ENCODE measurements around the gene MSX1. TPM values are rescaled to one million over a fixed set of nuclear protein-coding genes. Genes with fewer than 3 reads are reported as not detected.
A peak's percentile ranks its signal among the peaks of the same experiment; 100 is the strongest.

The MSX1 gene
- 62.1 and 63.6 TPM in 2 replicates for polyA plus RNA-seq (2013)

DNA sequence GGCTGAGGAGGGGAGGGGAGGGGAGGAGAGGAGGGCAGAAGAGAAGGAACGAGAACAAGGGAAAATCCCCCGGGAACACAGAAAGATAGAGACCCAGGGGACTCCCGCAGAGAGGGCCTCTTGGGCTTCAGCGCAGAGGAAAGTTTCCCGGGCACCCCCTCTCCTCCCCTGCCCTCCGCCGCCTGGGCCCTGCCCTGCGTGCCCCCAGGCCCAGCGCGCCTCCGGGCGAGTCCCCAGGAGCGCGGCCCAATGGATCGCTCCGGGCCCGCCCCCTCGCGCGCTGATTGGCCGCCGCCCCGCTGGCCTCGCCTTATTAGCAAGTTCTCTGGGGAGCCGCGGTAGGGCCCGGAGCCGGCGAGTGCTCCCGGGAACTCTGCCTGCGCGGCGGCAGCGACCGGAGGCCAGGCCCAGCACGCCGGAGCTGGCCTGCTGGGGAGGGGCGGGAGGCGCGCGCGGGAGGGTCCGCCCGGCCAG, at the start of gene MSX1:
TSS of gene MSX1 (plus strand) at position 341 of the 474 bp plus-strand sequence. CDS start 235 bp downstream, outside the sequence.
- Histone ChIP-seq H3K79me1 (ENCODE audit: low read length) (peaks cover 14% of the 10 kb centered on the region), H4K91ac (ENCODE audit: low read depth, low read length) (peak within 1 kb of the TSS; percentile 85), H3K23ac (ENCODE audit: low read length) (no peak within 1 kb of the TSS), H3K9me3 (ENCODE audit: insufficient read depth, low read depth, low read length) (no peaks in the 10 kb centered on the region), H3K27me3 (ENCODE audit: insufficient read depth, low read length) (peaks cover 44% of the 10 kb centered on the region), H2BK120ac (ENCODE audit: insufficient read depth, low read length, poor library complexity) (peak within 1 kb of the TSS; percentile 54), H3K4me1 (ENCODE audit: control insufficient read depth in 1 of 2, insufficient read depth in 2 of 2, low read length in 2 of 2) (peaks cover 16 to 29% of the 10 kb centered on the region in 2 experiments), H3K4me3 (ENCODE audit: low read depth, low read length) (peak within 1 kb of the TSS; percentile 86), H3K4me2 (ENCODE audit: low read length) (peak within 1 kb of the TSS; percentile 72), H4K12ac (ENCODE audit: low read depth, low read length) (peak within 1 kb of the TSS; percentile 32), H2BK12ac (ENCODE audit: low read length) (peak within 1 kb of the TSS; percentile 11), H3K14ac (ENCODE audit: low read length) (peak within 1 kb of the TSS; percentile 88), H2AFZ (ENCODE audit: insufficient read depth, low read length, poor library complexity) (peak within 1 kb of the TSS; percentile 32), H3K9ac (ENCODE audit: low read length) (peak within 1 kb of the TSS; percentile 95), H3K18ac (ENCODE audit: low read length) (peak within 1 kb of the TSS; percentile 95), H3K36me3 (ENCODE audit: control insufficient read depth in 1 of 2, insufficient read depth in 2 of 2, low read length in 2 of 2) (peaks cover 18 to 19% of the 10 kb centered on the region in 2 experiments), H3K27ac (ENCODE audit: low read depth, low read length) (peak within 1 kb of the TSS; percentile 33), H4K8ac (ENCODE audit: low read depth, low read length) (peak within 1 kb of the TSS; percentile 17), H3K4ac (ENCODE audit: low read depth, low read length) (peak within 1 kb of the TSS; percentile 43), H3K79me2 (ENCODE audit: control insufficient read depth, insufficient read depth, low read length, poor library complexity) (peaks cover 4% of the 10 kb centered on the region), H2AK5ac (ENCODE audit: low read length) (peak within 1 kb of the TSS; percentile 20), H2BK5ac (ENCODE audit: low read depth, low read length, poor library complexity) (peak within 1 kb of the TSS; percentile 70)
- DNase-seq, result peak in 1 of 2 donors; percentile 32
- whole genome bisulfite sequencing (ENCODE audit: extremely low coverage, insufficient coverage, insufficient read length), result no CpG with 5 or more reads among the region's 44 CpGs

DNA sequence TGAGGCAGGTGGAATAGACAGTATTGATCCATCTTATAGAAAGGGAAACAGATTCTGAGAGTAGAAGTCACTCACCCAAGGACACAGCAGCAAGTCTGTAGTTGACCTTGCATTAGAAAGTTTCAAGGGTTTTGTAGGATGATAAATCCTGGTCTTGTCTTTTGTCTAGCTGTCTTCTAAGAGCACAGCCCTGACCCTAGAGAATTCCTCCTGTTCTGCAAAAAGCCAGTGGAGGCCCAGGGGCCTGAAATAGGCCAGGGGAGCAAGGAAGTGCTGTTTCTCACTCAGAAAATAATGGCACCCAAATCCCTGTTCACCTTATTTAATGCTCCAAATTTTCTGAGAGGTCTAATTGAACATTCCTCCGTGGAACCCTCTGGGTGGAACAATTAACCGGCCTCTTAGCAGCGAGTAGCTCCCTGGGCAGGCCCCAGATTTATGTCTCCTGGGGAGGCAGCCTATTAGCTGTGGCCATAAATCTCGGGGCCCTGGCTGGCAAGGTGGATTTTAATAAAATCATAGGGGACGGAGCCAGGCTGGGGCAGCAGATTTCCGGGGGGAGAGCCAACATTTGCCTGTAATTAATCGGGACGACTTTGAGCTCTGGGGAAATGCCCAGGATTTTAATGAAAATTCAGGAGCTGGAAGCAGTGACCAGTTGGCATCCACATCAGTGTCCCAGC, 49.2 kb upstream of the MSX1 start:
- Histone ChIP-seq H2BK120ac (ENCODE audit: insufficient read depth, low read length, poor library complexity) (no peak overlapping the region), H3K36me3 (ENCODE audit: control insufficient read depth in 1 of 2, insufficient read depth in 2 of 2, low read length in 2 of 2) (no peaks in the 10 kb centered on the region), H2BK5ac (ENCODE audit: low read depth, low read length, poor library complexity) (no peak overlapping the region), H3K23ac (ENCODE audit: low read length) (no peak overlapping the region), H3K27ac (ENCODE audit: low read depth, low read length) (no peak overlapping the region), H3K9ac (ENCODE audit: low read length) (no peak overlapping the region), H4K12ac (ENCODE audit: low read depth, low read length) (no peak overlapping the region), H3K18ac (ENCODE audit: low read length) (no peak overlapping the region), H3K4me2 (ENCODE audit: low read length) (no peak overlapping the region), H2BK12ac (ENCODE audit: low read length) (no peak overlapping the region), H3K79me2 (ENCODE audit: control insufficient read depth, insufficient read depth, low read length, poor library complexity) (no peaks in the 10 kb centered on the region), H3K14ac (ENCODE audit: low read length) (no peak overlapping the region), H3K9me3 (ENCODE audit: insufficient read depth, low read depth, low read length) (no peaks in the 10 kb centered on the region), H4K91ac (ENCODE audit: low read depth, low read length) (no peak overlapping the region), H2AK5ac (ENCODE audit: low read length) (no peak overlapping the region), H3K79me1 (ENCODE audit: low read length) (no peaks in the 10 kb centered on the region), H3K4ac (ENCODE audit: low read depth, low read length) (no peak overlapping the region), H3K27me3 (ENCODE audit: insufficient read depth, low read length) (no peaks in the 10 kb centered on the region), H4K8ac (ENCODE audit: low read depth, low read length) (no peak overlapping the region), H3K4me1 (ENCODE audit: control insufficient read depth in 1 of 2, insufficient read depth in 2 of 2, low read length in 2 of 2) (no peaks in the 10 kb centered on the region), H2AFZ (ENCODE audit: insufficient read depth, low read length, poor library complexity) (no peak overlapping the region), H3K4me3 (ENCODE audit: low read depth, low read length) (no peak overlapping the region)
- DNase-seq, result no peak
- no CpG with 5 or more reads among the region's 8 CpGs for WGBS (ENCODE audit: extremely low coverage, insufficient coverage, insufficient read length)

DNA sequence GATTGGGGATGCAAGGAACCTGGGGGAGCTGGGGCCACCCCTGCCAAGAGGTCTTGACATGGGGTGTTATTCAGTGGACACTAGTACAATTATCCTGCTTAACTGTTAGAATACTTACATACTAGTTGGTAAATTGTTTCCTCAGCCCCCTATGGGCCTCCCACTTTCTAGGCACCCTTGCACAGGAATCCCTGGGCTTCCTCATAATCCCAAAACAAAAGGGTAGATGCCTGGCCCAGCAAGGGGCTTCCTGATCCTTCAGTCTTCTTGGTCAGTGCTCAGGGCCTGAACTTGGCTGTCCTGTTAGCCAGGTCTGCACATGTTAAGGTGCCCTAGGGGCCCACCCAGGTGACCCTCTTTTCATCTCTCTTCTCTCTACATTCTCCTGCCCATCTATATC, 48.7 kb upstream of the MSX1 start:
- no peaks in the 10 kb centered on the region for H3K79me1 ChIP-seq (ENCODE audit: low read length)
- no peaks in the 10 kb centered on the region for H3K27me3 ChIP-seq (ENCODE audit: insufficient read depth, low read length)
- no peak overlapping the region for H4K91ac ChIP-seq (ENCODE audit: low read depth, low read length)
- no peak overlapping the region for H2BK120ac ChIP-seq (ENCODE audit: insufficient read depth, low read length, poor library complexity)
- H2BK5ac ChIP-seq (ENCODE audit: low read depth, low read length, poor library complexity), result no peak overlapping the region
- no peak overlapping the region for H3K9ac ChIP-seq (ENCODE audit: low read length)
- H3K23ac ChIP-seq (ENCODE audit: low read length), result no peak overlapping the region
- H2AK5ac ChIP-seq (ENCODE audit: low read length), result no peak overlapping the region
- H4K12ac ChIP-seq (ENCODE audit: low read depth, low read length), result no peak overlapping the region
- H3K4me2 ChIP-seq (ENCODE audit: low read length), result no peak overlapping the region
- H3K27ac ChIP-seq (ENCODE audit: low read depth, low read length), result no peak overlapping the region
- H3K14ac ChIP-seq (ENCODE audit: low read length), result no peak overlapping the region
- H2BK12ac ChIP-seq (ENCODE audit: low read length), result no peak overlapping the region
- H3K18ac ChIP-seq (ENCODE audit: low read length), result no peak overlapping the region
- no peaks in the 10 kb centered on the region for H3K9me3 ChIP-seq (ENCODE audit: insufficient read depth, low read depth, low read length)
- no peaks in the 10 kb centered on the region for H3K4me1 ChIP-seq (ENCODE audit: control insufficient read depth in 1 of 2, insufficient read depth in 2 of 2, low read length in 2 of 2)
- no peaks in the 10 kb centered on the region for H3K79me2 ChIP-seq (ENCODE audit: control insufficient read depth, insufficient read depth, low read length, poor library complexity)
- no peak for DNase-seq
- no peak overlapping the region for H2AFZ ChIP-seq (ENCODE audit: insufficient read depth, low read length, poor library complexity)
- H4K8ac ChIP-seq (ENCODE audit: low read depth, low read length), result no peak overlapping the region
- H3K4ac ChIP-seq (ENCODE audit: low read depth, low read length), result no peak overlapping the region
- H3K4me3 ChIP-seq (ENCODE audit: low read depth, low read length), result no peak overlapping the region
- no peaks in the 10 kb centered on the region for H3K36me3 ChIP-seq (ENCODE audit: control insufficient read depth in 1 of 2, insufficient read depth in 2 of 2, low read length in 2 of 2)

DNA sequence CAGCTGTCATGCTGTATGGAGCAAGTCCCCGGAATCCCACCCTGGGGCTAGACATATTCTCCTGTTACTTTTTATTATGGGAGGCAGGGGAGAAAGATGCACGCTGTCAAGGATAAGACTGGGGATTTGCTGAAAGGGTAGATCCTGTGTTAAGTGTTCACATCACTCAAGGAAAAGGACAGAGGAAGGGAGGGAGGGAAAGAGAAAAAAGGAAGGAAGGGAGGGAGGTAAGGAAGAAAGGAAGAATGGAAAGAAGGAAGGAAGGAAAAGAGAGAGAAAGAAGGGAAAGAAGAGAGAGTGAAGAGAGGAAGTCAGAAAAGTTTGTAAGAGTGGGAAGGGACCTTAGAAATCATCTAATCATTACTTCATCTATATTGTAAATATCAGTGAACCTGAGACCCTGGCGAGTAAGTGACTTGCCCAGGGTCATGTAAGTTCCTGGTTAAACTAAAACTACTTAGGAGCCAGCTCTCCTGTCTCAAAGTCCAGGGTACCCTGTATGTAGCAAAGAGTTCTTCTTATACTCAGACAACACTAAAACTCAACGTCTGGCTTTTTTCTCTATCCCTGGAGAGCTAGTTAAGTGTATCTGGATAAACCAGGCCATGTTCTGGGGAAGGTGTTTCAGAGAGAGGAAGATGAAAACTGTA, 47.2 kb upstream of the MSX1 start:
- no peak overlapping the region for H4K91ac ChIP-seq (ENCODE audit: low read depth, low read length)
- H3K4me2 ChIP-seq (ENCODE audit: low read length), result no peak overlapping the region
- no peak overlapping the region for H3K14ac ChIP-seq (ENCODE audit: low read length)
- no peak overlapping the region for H3K4me3 ChIP-seq (ENCODE audit: low read depth, low read length)
- no peak overlapping the region for H2BK12ac ChIP-seq (ENCODE audit: low read length)
- H4K8ac ChIP-seq (ENCODE audit: low read depth, low read length), result no peak overlapping the region
- H2BK5ac ChIP-seq (ENCODE audit: low read depth, low read length, poor library complexity), result no peak overlapping the region
- no peaks in the 10 kb centered on the region for H3K27me3 ChIP-seq (ENCODE audit: insufficient read depth, low read length)
- no peak overlapping the region for H3K23ac ChIP-seq (ENCODE audit: low read length)
- H2AK5ac ChIP-seq (ENCODE audit: low read length), result no peak overlapping the region
- H3K4me1 ChIP-seq (ENCODE audit: control insufficient read depth in 1 of 2, insufficient read depth in 2 of 2, low read length in 2 of 2), result no peaks in the 10 kb centered on the region
- no peaks in the 10 kb centered on the region for H3K9me3 ChIP-seq (ENCODE audit: insufficient read depth, low read depth, low read length)
- no peaks in the 10 kb centered on the region for H3K36me3 ChIP-seq (ENCODE audit: control insufficient read depth in 1 of 2, insufficient read depth in 2 of 2, low read length in 2 of 2)
- H3K79me2 ChIP-seq (ENCODE audit: control insufficient read depth, insufficient read depth, low read length, poor library complexity), result no peaks in the 10 kb centered on the region
- H2BK120ac ChIP-seq (ENCODE audit: insufficient read depth, low read length, poor library complexity), result no peak overlapping the region
- DNase-seq, result no peak
- H3K4ac ChIP-seq (ENCODE audit: low read depth, low read length), result no peak overlapping the region
- no peak overlapping the region for H3K18ac ChIP-seq (ENCODE audit: low read length)
- H3K27ac ChIP-seq (ENCODE audit: low read depth, low read length), result no peak overlapping the region
- no peak overlapping the region for H3K9ac ChIP-seq (ENCODE audit: low read length)
- no peak overlapping the region for H4K12ac ChIP-seq (ENCODE audit: low read depth, low read length)
- whole genome bisulfite sequencing (ENCODE audit: extremely low coverage, insufficient coverage, insufficient read length), result no CpG with 5 or more reads among the region's 4 CpGs
- H2AFZ ChIP-seq (ENCODE audit: insufficient read depth, low read length, poor library complexity), result no peak overlapping the region
- no peaks in the 10 kb centered on the region for H3K79me1 ChIP-seq (ENCODE audit: low read length)
